Measurements from ENCODE around the gene GRM8. TPM values are rescaled to one million over a fixed set of nuclear protein-coding genes. Genes with fewer than 3 reads are reported as not detected.

GRM8 gene
- total RNA-seq, 1 experiment from 2014 or later = not detected

GRCh38 chr7:127018889-127019288, 233.9 kb downstream of the GRM8 start:
- H3K9me3 ChIP-seq (ENCODE audit: low read length) = no peaks in the 10 kb centered on the region
- H3K4me1 ChIP-seq (ENCODE audit: insufficient read depth, low read length) = no peaks in the 10 kb centered on the region
- H3K27me3 ChIP-seq (ENCODE audit: low read length) = no peaks in the 10 kb centered on the region
- intact Hi-C loops (cut with micrococcal nuclease) = no loop called here
- no TSS peak for BruUV-seq (replicated peaks)
- H3K79me2 ChIP-seq (ENCODE audit: low read length) = no peaks in the 10 kb centered on the region
- no peaks in the 10 kb centered on the region for H3K36me3 ChIP-seq (ENCODE audit: low read depth, low read length)
- H3K9me2 ChIP-seq (replicated peaks; ENCODE audit: low read length) = no peaks in the 10 kb centered on the region
- no peaks in the 10 kb centered on the region for H3F3A ChIP-seq (ENCODE audit: low read length, unreplicated experiment)
- no peaks in the 10 kb centered on the region for H4K20me1 ChIP-seq (ENCODE audit: low read length)
- ChIA-PET POLR2A (ENCODE audit: unreplicated experiment) (no interaction called here), CTCF (no interaction called here)
- H3K9ac ChIP-seq (ENCODE audit: low read length) = no peak overlapping the region
- no peak for DNase-seq
- no peak overlapping the region for H3K4me3 ChIP-seq (ENCODE audit: low read length)
- no peak overlapping the region for H3K27ac ChIP-seq (ENCODE audit: low read length)
- H2AFZ ChIP-seq (ENCODE audit: low read length) = no peak overlapping the region
- no peak overlapping the region for H3K4me2 ChIP-seq (ENCODE audit: low read length)
- TF ChIP-seq CTCF (conservative IDR thresholded peaks at IDR 0.05; ENCODE audit: low read depth, low read length) (no peak), EZH2 (IDR thresholded peaks at IDR 0.05; ENCODE audit: low read length, unreplicated experiment) (no peak), EZH2phosphoT487 (IDR thresholded peaks at IDR 0.05; ENCODE audit: borderline replicate concordance, low read length) (no peak)
- ATAC-seq = no peak

- Histone ChIP-seq H4K20me1 (ENCODE audit: low read length) (no peaks in the 10 kb centered on the region), H3K27me3 (ENCODE audit: low read length) (no peaks in the 10 kb centered on the region), H3K4me2 (ENCODE audit: low read length) (no peak overlapping the region), H3F3A (ENCODE audit: low read length, unreplicated experiment) (no peaks in the 10 kb centered on the region), H3K27ac (ENCODE audit: low read length) (no peak overlapping the region), H3K9ac (ENCODE audit: low read length) (no peak overlapping the region), H3K4me1 (ENCODE audit: insufficient read depth, low read length) (no peaks in the 10 kb centered on the region), H3K9me2 (replicated peaks; ENCODE audit: low read length) (no peaks in the 10 kb centered on the region), H2AFZ (ENCODE audit: low read length) (no peak overlapping the region), H3K79me2 (ENCODE audit: low read length) (no peaks in the 10 kb centered on the region), H3K4me3 (ENCODE audit: low read length) (no peak overlapping the region), H3K9me3 (ENCODE audit: low read length) (0 out of 2 replicates have a peak, but pooled peaks cover under 1% of the 10 kb centered on the region), H3K36me3 (ENCODE audit: low read depth, low read length) (no peaks in the 10 kb centered on the region)
- intact Hi-C loops (cut with micrococcal nuclease) = no loop called here
- no TSS peak for BruUV-seq (replicated peaks)
- DNase-seq (no peak), ATAC-seq (no peak)
- TF ChIP-seq EZH2 (IDR thresholded peaks at IDR 0.05; ENCODE audit: low read length, unreplicated experiment) = no peak
- no peak for TF ChIP-seq CTCF (conservative IDR thresholded peaks at IDR 0.05; ENCODE audit: low read depth, low read length)
- TF ChIP-seq EZH2phosphoT487 (IDR thresholded peaks at IDR 0.05; ENCODE audit: borderline replicate concordance, low read length) = no peak
- POLR2A ChIA-PET (ENCODE audit: unreplicated experiment) = no interaction called here
- CTCF ChIA-PET = no interaction called here
These were observed 235.5 kb downstream of the GRM8 start for GRCh38 chr7:127017196-127017595.

GRCh38 chr7:127000725-127001124, 252.0 kb downstream of the GRM8 start:
- H3K36me3 ChIP-seq (ENCODE audit: low read depth, low read length) = no peaks in the 10 kb centered on the region
- H3K4me1 ChIP-seq (ENCODE audit: insufficient read depth, low read length) = no peaks in the 10 kb centered on the region
- no peak overlapping the region for H2AFZ ChIP-seq (ENCODE audit: low read length)
- H3K27me3 ChIP-seq (ENCODE audit: low read length) = no peaks in the 10 kb centered on the region
- ChIA-PET CTCF (no interaction called here), POLR2A (ENCODE audit: unreplicated experiment) (no interaction called here)
- no peaks in the 10 kb centered on the region for H3K79me2 ChIP-seq (ENCODE audit: low read length)
- no TSS peak for BruUV-seq (replicated peaks)
- no peak overlapping the region for H3K9ac ChIP-seq (ENCODE audit: low read length)
- H3F3A ChIP-seq (ENCODE audit: low read length, unreplicated experiment) = no peaks in the 10 kb centered on the region
- H3K9me3 ChIP-seq (ENCODE audit: low read length) = no peaks in the 10 kb centered on the region
- no peak for TF ChIP-seq EZH2 (IDR thresholded peaks at IDR 0.05; ENCODE audit: low read length, unreplicated experiment)
- TF ChIP-seq EZH2phosphoT487 (IDR thresholded peaks at IDR 0.05; ENCODE audit: borderline replicate concordance, low read length) = no peak
- no peak for TF ChIP-seq CTCF (conservative IDR thresholded peaks at IDR 0.05; ENCODE audit: low read depth, low read length)
- DNase-seq (no peak), ATAC-seq (no peak)
- no peaks in the 10 kb centered on the region for H3K9me2 ChIP-seq (replicated peaks; ENCODE audit: low read length)
- no peaks in the 10 kb centered on the region for H4K20me1 ChIP-seq (ENCODE audit: low read length)
- intact Hi-C loops (cut with micrococcal nuclease) = no loop called here
- no peak overlapping the region for H3K4me2 ChIP-seq (ENCODE audit: low read length)
- no peak overlapping the region for H3K4me3 ChIP-seq (ENCODE audit: low read length)
- no peak overlapping the region for H3K27ac ChIP-seq (ENCODE audit: low read length)

Measured in PC-3 (cell line).